ENCODE results near the gene STAT3. TPM values are rescaled to one million over a fixed set of nuclear protein-coding genes. Genes with fewer than 3 reads are reported as not detected.
A peak's percentile ranks its signal among the peaks of the same experiment; 100 is the strongest.

Gene STAT3
- total and polyA plus RNA-seq, 9 of the 15 experiments (the other 6 are each of a cell fraction or from before 2014, with no cell fraction given): 90.0 to 179 (median 114) TPM

GRCh38 chr17:42322382-42323267 lies 65.6 kb downstream of the STAT3 start (continued):
- TF ChIP-seq, protein P1, sequence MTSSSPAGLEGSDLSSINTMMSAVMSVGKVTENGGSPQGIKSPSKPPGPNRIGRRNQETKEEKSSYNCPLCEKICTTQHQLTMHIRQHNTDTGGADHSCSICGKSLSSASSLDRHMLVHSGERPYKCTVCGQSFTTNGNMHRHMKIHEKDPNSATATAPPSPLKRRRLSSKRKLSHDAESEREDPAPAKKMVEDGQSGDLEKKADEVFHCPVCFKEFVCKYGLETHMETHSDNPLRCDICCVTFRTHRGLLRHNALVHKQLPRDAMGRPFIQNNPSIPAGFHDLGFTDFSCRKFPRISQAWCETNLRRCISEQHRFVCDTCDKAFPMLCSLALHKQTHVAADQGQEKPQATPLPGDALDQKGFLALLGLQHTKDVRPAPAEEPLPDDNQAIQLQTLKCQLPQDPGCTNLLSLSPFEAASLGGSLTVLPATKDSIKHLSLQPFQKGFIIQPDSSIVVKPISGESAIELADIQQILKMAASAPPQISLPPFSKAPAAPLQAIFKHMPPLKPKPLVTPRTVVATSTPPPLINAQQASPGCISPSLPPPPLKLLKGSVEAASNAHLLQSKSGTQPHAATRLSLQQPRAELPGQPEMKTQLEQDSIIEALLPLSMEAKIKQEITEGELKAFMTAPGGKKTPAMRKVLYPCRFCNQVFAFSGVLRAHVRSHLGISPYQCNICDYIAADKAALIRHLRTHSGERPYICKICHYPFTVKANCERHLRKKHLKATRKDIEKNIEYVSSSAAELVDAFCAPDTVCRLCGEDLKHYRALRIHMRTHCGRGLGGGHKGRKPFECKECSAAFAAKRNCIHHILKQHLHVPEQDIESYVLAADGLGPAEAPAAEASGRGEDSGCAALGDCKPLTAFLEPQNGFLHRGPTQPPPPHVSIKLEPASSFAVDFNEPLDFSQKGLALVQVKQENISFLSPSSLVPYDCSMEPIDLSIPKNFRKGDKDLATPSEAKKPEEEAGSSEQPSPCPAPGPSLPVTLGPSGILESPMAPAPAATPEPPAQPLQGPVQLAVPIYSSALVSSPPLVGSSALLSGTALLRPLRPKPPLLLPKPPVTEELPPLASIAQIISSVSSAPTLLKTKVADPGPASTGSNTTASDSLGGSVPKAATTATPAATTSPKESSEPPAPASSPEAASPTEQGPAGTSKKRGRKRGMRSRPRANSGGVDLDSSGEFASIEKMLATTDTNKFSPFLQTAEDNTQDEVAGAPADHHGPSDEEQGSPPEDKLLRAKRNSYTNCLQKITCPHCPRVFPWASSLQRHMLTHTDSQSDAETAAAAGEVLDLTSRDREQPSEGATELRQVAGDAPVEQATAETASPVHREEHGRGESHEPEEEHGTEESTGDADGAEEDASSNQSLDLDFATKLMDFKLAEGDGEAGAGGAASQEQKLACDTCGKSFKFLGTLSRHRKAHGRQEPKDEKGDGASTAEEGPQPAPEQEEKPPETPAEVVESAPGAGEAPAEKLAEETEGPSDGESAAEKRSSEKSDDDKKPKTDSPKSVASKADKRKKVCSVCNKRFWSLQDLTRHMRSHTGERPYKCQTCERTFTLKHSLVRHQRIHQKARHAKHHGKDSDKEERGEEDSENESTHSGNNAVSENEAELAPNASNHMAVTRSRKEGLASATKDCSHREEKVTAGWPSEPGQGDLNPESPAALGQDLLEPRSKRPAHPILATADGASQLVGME (CRISPR knock-in tag; IDR thresholded peaks at IDR 0.05): no peak
- TF ChIP-seq ZFP30 (CRISPR knock-in tag; IDR thresholded peaks at IDR 0.05; ENCODE audit: borderline replicate concordance) (no peak), TCF7L2 (IDR thresholded peaks at IDR 0.05; ENCODE audit: low read depth, low read length) (no peak), DEAF1 (CRISPR knock-in tag; IDR thresholded peaks at IDR 0.05) (peak; percentile 98), POLR2H (tag; IDR thresholded peaks at IDR 0.05; ENCODE audit: low read depth) (no peak; the same call in 1 of the 2 replicates), ZNF79 (CRISPR knock-in tag; IDR thresholded peaks at IDR 0.05; ENCODE audit: low read depth) (no peak), COPS2 (conservative IDR thresholded peaks at IDR 0.05) (no peak), POLR3A (IDR thresholded peaks at IDR 0.05; ENCODE audit: borderline replicate concordance, extremely low read depth, insufficient read depth, insufficient read length) (no peak), PHTF2 (CRISPR knock-in tag; IDR thresholded peaks at IDR 0.05) (no peak), PTTG1 (tag; IDR thresholded peaks at IDR 0.05; ENCODE audit: low read depth) (no peak), LARP7 (IDR thresholded peaks at IDR 0.05) (no peak), YY1 (IDR thresholded peaks at IDR 0.05; ENCODE audit: borderline replicate concordance in 1 of 3, control insufficient read depth in 1 of 3, extremely low read depth in 1 of 3, insufficient read depth in 3 of 3, insufficient read length in 1 of 3, insufficient replicate concordance in 2 of 3, low read depth in 1 of 3, low read length in 2 of 3) (peak in 2 of 3 experiments; percentile 19 to 61), ZNF717 (CRISPR knock-in tag; IDR thresholded peaks at IDR 0.05) (no peak), SMARCC2 (IDR thresholded peaks at IDR 0.05; ENCODE audit: low read depth) (no peak), ARID2 (IDR thresholded peaks at IDR 0.05) (peak; percentile 96), ZFX (CRISPR knock-in tag; IDR thresholded peaks at IDR 0.05) (no peak), USF2 (CRISPR knock-in tag; IDR thresholded peaks at IDR 0.05) (no peak)
